Endothelial cell (in vitro differentiated cells): Measurements from ENCODE around the gene ETV1. TPM values are rescaled to one million over a fixed set of nuclear protein-coding genes. Genes with fewer than 3 reads are reported as not detected.

Source experiments
- DNase-seq: peaks from one replicate; pipeline ENCODE4 v3.0.0; 2021; ENCODE audit warnings: low spot score
- H3K27ac Mint-ChIP-seq: one replicate; pipeline ENCODE4 v1.8.0; 2021; ENCODE audit warnings: mixed read lengths, inconsistent platforms; ENCODE audit not compliant: unreplicated experiment
- H3K27me3 Mint-ChIP-seq: one replicate; pipeline ENCODE4 v1.8.0; 2021; ENCODE audit warnings: mild to moderate bottlenecking, moderate library complexity, mixed read lengths, inconsistent platforms; ENCODE audit not compliant: unreplicated experiment
- H3K36me3 Mint-ChIP-seq: one replicate; pipeline ENCODE4 v1.8.0; 2021; ENCODE audit warnings: mild to moderate bottlenecking, low read depth, mixed read lengths, inconsistent platforms; ENCODE audit not compliant: unreplicated experiment
- H3K4me1 Mint-ChIP-seq: one replicate; pipeline ENCODE4 v1.8.0; 2021; ENCODE audit warnings: mild to moderate bottlenecking, mixed read lengths, inconsistent platforms; ENCODE audit not compliant: unreplicated experiment
- H3K4me3 Mint-ChIP-seq: one replicate; pipeline ENCODE4 v1.8.0; 2021; ENCODE audit warnings: mild to moderate bottlenecking, mixed read lengths, inconsistent platforms; ENCODE audit not compliant: unreplicated experiment
- H3K9me3 Mint-ChIP-seq: one replicate; pipeline ENCODE4 v1.8.0; 2021; ENCODE audit warnings: mixed read lengths, inconsistent platforms; ENCODE audit not compliant: unreplicated experiment
- CTCF ChIP-seq: fragments of 200-600 bp; sonication (generic); IDR thresholded peaks from one replicate; pipeline ENCODE4 v1.5.0; 2021; ENCODE audit warnings: antibody characterized with exemption; ENCODE audit not compliant: unreplicated experiment
- total RNA-seq: library from RNA; stranded (reverse); fragmentation: NEBNext Ultra II Directional; extraction: Animal tissue kit (Norgen Biotek cat#: 25700); gene quantifications from one replicate; pipeline ENCODE4 v1.2.1, GENCODE V29; 2021; ENCODE audit not compliant: unreplicated experiment

ETV1 gene
- total RNA-seq, 1 donor from 2014 or later, result 18.2 TPM

GRCh38 chr7:13911909-13912308, 77.6 kb downstream of the ETV1 start:
- no peak overlapping the region for H3K27ac Mint-ChIP-seq

GRCh38 chr7:13910805-13911551, 78.5 kb downstream of the ETV1 start:
- Mint-ChIP-seq H3K4me3 (no peak overlapping the region), H3K9me3 (no peaks in the 10 kb centered on the region), H3K36me3 (no peaks in the 10 kb centered on the region), H3K27ac (no peak overlapping the region), H3K27me3 (peaks cover 2% of the 10 kb centered on the region), H3K4me1 (peaks cover 17% of the 10 kb centered on the region)
- no peak for DNase-seq
- no peak for TF ChIP-seq CTCF

More at GRCh38 chr7:13911909-13912308, 77.6 kb downstream of the ETV1 start:
- Mint-ChIP-seq H3K27me3 (peaks cover 2% of the 10 kb centered on the region), H3K36me3 (no peaks in the 10 kb centered on the region), H3K4me1 (peaks cover 17% of the 10 kb centered on the region), H3K4me3 (no peak overlapping the region), H3K9me3 (no peaks in the 10 kb centered on the region)
- no peak for DNase-seq
- TF ChIP-seq CTCF, result no peak

GRCh38 chr7:13908667-13909397, 80.6 kb downstream of the ETV1 start:
- H3K27ac Mint-ChIP-seq, result peak overlapping the region; percentile 7
- H3K9me3 Mint-ChIP-seq, result no peaks in the 10 kb centered on the region
- peaks cover 2% of the 10 kb centered on the region for H3K27me3 Mint-ChIP-seq
- no peak for TF ChIP-seq CTCF
- no peaks in the 10 kb centered on the region for H3K36me3 Mint-ChIP-seq
- H3K4me3 Mint-ChIP-seq, result no peak overlapping the region
- no peak for DNase-seq
- H3K4me1 Mint-ChIP-seq, result peaks cover 17% of the 10 kb centered on the region

- no peak overlapping the region for H3K4me3 Mint-ChIP-seq
- H3K36me3 Mint-ChIP-seq, result no peaks in the 10 kb centered on the region
- H3K27me3 Mint-ChIP-seq, result peaks cover 2% of the 10 kb centered on the region
- no peak for DNase-seq
- H3K4me1 Mint-ChIP-seq, result peaks cover 17% of the 10 kb centered on the region
- H3K27ac Mint-ChIP-seq, result no peak overlapping the region
- H3K9me3 Mint-ChIP-seq, result no peaks in the 10 kb centered on the region
- no peak for TF ChIP-seq CTCF
Observed at GRCh38 chr7:13907831-13908230, 81.6 kb downstream of the ETV1 start.

GRCh38 chr7:13904689-13905088, 84.8 kb downstream of the ETV1 start:
- no peak overlapping the region for H3K27ac Mint-ChIP-seq
- H3K27me3 Mint-ChIP-seq, result no peaks in the 10 kb centered on the region
- peaks cover 15% of the 10 kb centered on the region for H3K4me1 Mint-ChIP-seq
- H3K9me3 Mint-ChIP-seq, result no peaks in the 10 kb centered on the region
- no peak for DNase-seq
- H3K36me3 Mint-ChIP-seq, result no peaks in the 10 kb centered on the region
- TF ChIP-seq CTCF, result no peak
- no peak overlapping the region for H3K4me3 Mint-ChIP-seq
